IPS DF 4.7 (cell line): ENCODE results near the gene KLHL24.
"Not testable (repeated sequence)": the region's sequence is repeated elsewhere in the genome, so short reads cannot be mapped to it uniquely, and the experiment has no call there.

ENCODE experiments used
- DNase-seq: peaks from one replicate; pipeline ENCODE4 v3.0.0-alpha.2; 2013; ENCODE audit warnings: low spot score; ENCODE audit errors: extremely low read depth

KLHL24 gene

GRCh38 chr3:183635431-183636220, at the start of gene KLHL24:
Gene KLHL24 (plus strand): TSS chr3:183635623. CDS start chr3:183650357, 14,734 bp downstream.
- DNase-seq: peak; percentile 68

- DNase-seq: no peak
These were observed 48.9 kb upstream of the KLHL24 start for GRCh38 chr3:183586477-183586876.

GRCh38 chr3:183587336-183587735, 48.1 kb upstream of the KLHL24 start:
- DNase-seq: no peak

GRCh38 chr3:183590442-183590841, 45.0 kb upstream of the KLHL24 start:
- no peak for DNase-seq

GRCh38 chr3:183591881-183592521, 43.4 kb upstream of the KLHL24 start:
- no peak for DNase-seq

- DNase-seq: no peak
These were observed 42.6 kb upstream of the KLHL24 start for GRCh38 chr3:183592821-183593220.

GRCh38 chr3:183594636-183595035, 40.8 kb upstream of the KLHL24 start:
- DNase-seq: no peak

- DNase-seq: no peak
These were observed 37.5 kb upstream of the KLHL24 start for GRCh38 chr3:183597959-183598358.

- DNase-seq: not testable (repeated sequence)
These were observed 24.1 kb upstream of the KLHL24 start for GRCh38 chr3:183611326-183611725.

GRCh38 chr3:183613366-183614285, 21.8 kb upstream of the KLHL24 start:
- DNase-seq: no peak

- DNase-seq: no peak
These were observed 16.9 kb upstream of the KLHL24 start for GRCh38 chr3:183618542-183618941.

- no peak for DNase-seq
These were observed 16.4 kb upstream of the KLHL24 start for GRCh38 chr3:183619010-183619409.

GRCh38 chr3:183619624-183620251, 15.7 kb upstream of the KLHL24 start:
- no peak for DNase-seq

GRCh38 chr3:183620252-183620628, 15.2 kb upstream of the KLHL24 start:
- no peak for DNase-seq

GRCh38 chr3:183622473-183622872, 12.9 kb upstream of the KLHL24 start:
- DNase-seq: not testable (repeated sequence)

- no peak for DNase-seq
These were observed 8.4 kb upstream of the KLHL24 start for GRCh38 chr3:183626877-183627594.

GRCh38 chr3:183629546-183630301, 5.7 kb upstream of the KLHL24 start:
- no peak for DNase-seq

- DNase-seq: no peak
These were observed 3.7 kb upstream of the KLHL24 start for GRCh38 chr3:183631715-183632114.

GRCh38 chr3:183632725-183633124, 2.7 kb upstream of the KLHL24 start:
- DNase-seq: not testable (repeated sequence)

GRCh38 chr3:183634707-183635106, 716 bp upstream of the KLHL24 start:
- DNase-seq: no peak
